ENCODE results near the gene RTN3.

DNA sequence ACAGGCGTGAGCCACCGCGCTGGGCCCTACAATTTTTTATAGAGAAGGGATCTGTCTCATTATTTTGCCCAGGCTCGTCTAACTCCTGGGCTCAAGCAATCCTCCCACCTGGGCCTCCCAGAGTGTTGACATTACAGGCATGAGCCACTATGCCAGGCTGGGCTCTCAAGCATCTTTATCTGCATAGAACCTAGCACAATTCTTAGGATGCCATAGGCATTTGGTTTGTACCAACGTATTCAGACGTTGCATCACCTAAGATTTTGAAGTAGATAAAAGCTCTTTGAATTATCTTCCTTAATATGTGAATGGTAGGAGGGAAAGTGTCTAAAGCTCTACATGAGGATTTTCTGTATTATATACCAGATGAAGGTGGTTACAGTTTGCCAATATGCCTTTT lies 30.5 kb downstream of the RTN3 start:
- TF ChIP-seq, protein P1, sequence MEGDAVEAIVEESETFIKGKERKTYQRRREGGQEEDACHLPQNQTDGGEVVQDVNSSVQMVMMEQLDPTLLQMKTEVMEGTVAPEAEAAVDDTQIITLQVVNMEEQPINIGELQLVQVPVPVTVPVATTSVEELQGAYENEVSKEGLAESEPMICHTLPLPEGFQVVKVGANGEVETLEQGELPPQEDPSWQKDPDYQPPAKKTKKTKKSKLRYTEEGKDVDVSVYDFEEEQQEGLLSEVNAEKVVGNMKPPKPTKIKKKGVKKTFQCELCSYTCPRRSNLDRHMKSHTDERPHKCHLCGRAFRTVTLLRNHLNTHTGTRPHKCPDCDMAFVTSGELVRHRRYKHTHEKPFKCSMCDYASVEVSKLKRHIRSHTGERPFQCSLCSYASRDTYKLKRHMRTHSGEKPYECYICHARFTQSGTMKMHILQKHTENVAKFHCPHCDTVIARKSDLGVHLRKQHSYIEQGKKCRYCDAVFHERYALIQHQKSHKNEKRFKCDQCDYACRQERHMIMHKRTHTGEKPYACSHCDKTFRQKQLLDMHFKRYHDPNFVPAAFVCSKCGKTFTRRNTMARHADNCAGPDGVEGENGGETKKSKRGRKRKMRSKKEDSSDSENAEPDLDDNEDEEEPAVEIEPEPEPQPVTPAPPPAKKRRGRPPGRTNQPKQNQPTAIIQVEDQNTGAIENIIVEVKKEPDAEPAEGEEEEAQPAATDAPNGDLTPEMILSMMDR (IDR thresholded peaks at IDR 0.05; ENCODE audit: insufficient read depth, low read length, poor library complexity, severe bottlenecking): no peak
- TF ChIP-seq EZH2phosphoT487 (conservative IDR thresholded peaks at IDR 0.05; ENCODE audit: low read length): no peak

Data from SU-DHL-6 (cell line).